Suprapubic skin (tissue), 4 donors: ENCODE results near the gene C17orf58. TPM values are rescaled to one million over a fixed set of nuclear protein-coding genes. Genes with fewer than 3 reads are reported as not detected.

ENCODE experiments used
- DNase-seq, 2 donors: peaks; one replicate each; pipeline ENCODE4 v3.0.0-alpha.2; 2019; ENCODE audit warnings: low spot score in 2 of 2
- H3K27ac ChIP-seq: fragments of 200-600 bp; sonication (generic); one replicate; pipeline ENCODE4 v1.5.1; 2019
- H3K27me3 ChIP-seq: fragments of 200-600 bp; sonication (generic); one replicate; pipeline ENCODE4 v1.5.1; 2019
- H3K36me3 ChIP-seq: fragments of 200-600 bp; sonication (generic); one replicate; pipeline ENCODE4 v1.5.1; 2019
- H3K4me1 ChIP-seq: fragments of 200-600 bp; sonication (generic); one replicate; pipeline ENCODE4 v1.5.1; 2019
- H3K4me3 ChIP-seq: fragments of 200-600 bp; sonication (generic); one replicate; pipeline ENCODE4 v1.5.1; 2019; ENCODE audit warnings: mild to moderate bottlenecking
- H3K9me3 ChIP-seq: fragments of 200-600 bp; sonication (generic); one replicate; pipeline ENCODE4 v1.5.1; 2019
- CTCF ChIP-seq, 2 donors: fragments of 200-600 bp in 1 of 2; fragments of 450-650 bp in 1 of 2; sonication (generic) in 1 of 2; IDR thresholded peaks; one replicate each; pipeline ENCODE4 v1.5.1; 2016 to 2019; ENCODE audit warnings: antibody characterized with exemption in 2 of 2, mild to moderate bottlenecking in 1 of 2, moderate library complexity in 1 of 2
- EP300 ChIP-seq: sonication (generic); formaldehyde crosslinking; IDR thresholded peaks from one replicate; pipeline ENCODE4 v1.6.1; 2017; ENCODE audit warnings: antibody characterized with exemption
- POLR2A ChIP-seq, 2 donors: fragments of 450-650 bp; IDR thresholded peaks; one replicate each; pipeline ENCODE4 v1.6.1; 2017; ENCODE audit warnings: antibody characterized with exemption in 2 of 2, mild to moderate bottlenecking in 2 of 2, moderate library complexity in 2 of 2
- POLR2AphosphoS5 ChIP-seq, 3 donors: sonication (generic); formaldehyde crosslinking; IDR thresholded peaks; one replicate each; pipeline ENCODE4 v1.6.1; 2017; ENCODE audit warnings: antibody characterized with exemption in 3 of 3
- WGBS: methylation state at CpG from one replicate; pipeline ENCODE4 v1.1.5; 2018; 5-methylcytosine and 5-hydroxymethylcytosine counted together
- total RNA-seq, 4 donors: library from RNA; depleted of rRNA; stranded (reverse); fragments of >200 nt; gene quantifications; one replicate each; pipeline ENCODE4 v1.1.0, GENCODE V29; 2016

Gene C17orf58
- total RNA-seq, 4 donors from 2014 or later = 3.4 to 8.0 (median 5.6) TPM

GRCh38 chr17:67947325-67947813 is 48.9 kb downstream of the C17orf58 start:
- no peak for DNase-seq
- WGBS = 97% methylated on average over 5 of the region's 5 CpGs
- H3K36me3 ChIP-seq = peaks cover 89% of the 10 kb centered on the region
- no peaks in the 10 kb centered on the region for H3K27me3 ChIP-seq
- TF ChIP-seq POLR2AphosphoS5 (IDR thresholded peaks at IDR 0.05) (no peak), EP300 (no peak), POLR2A (IDR thresholded peaks at IDR 0.05) (no peak), CTCF (IDR thresholded peaks at IDR 0.05) (no peak)
- H3K4me3 ChIP-seq = no peak overlapping the region
- H3K4me1 ChIP-seq = no peaks in the 10 kb centered on the region
- H3K27ac ChIP-seq = no peak overlapping the region
- no peaks in the 10 kb centered on the region for H3K9me3 ChIP-seq

- Histone ChIP-seq H3K27me3 (no peaks in the 10 kb centered on the region), H3K27ac (no peak overlapping the region), H3K4me3 (no peak overlapping the region), H3K36me3 (peaks cover 94% of the 10 kb centered on the region), H3K9me3 (no peaks in the 10 kb centered on the region), H3K4me1 (no peaks in the 10 kb centered on the region)
- TF ChIP-seq POLR2AphosphoS5 (IDR thresholded peaks at IDR 0.05) (no peak), POLR2A (IDR thresholded peaks at IDR 0.05) (no peak), CTCF (IDR thresholded peaks at IDR 0.05) (no peak), EP300 (no peak)
- DNase-seq = no peak
Measured at GRCh38 chr17:67946513-67946912, 49.8 kb downstream of the C17orf58 start.

GRCh38 chr17:67944035-67944434 is 52.2 kb downstream of the C17orf58 start:
- no peak overlapping the region for H3K4me3 ChIP-seq
- H3K9me3 ChIP-seq = no peaks in the 10 kb centered on the region
- no peak for DNase-seq
- no peaks in the 10 kb centered on the region for H3K4me1 ChIP-seq
- H3K27me3 ChIP-seq = no peaks in the 10 kb centered on the region
- WGBS = 92% methylated on average over 5 of the region's 5 CpGs
- H3K27ac ChIP-seq = no peak overlapping the region
- H3K36me3 ChIP-seq = peaks cover 98% of the 10 kb centered on the region
- TF ChIP-seq POLR2AphosphoS5 (IDR thresholded peaks at IDR 0.05) (no peak), CTCF (IDR thresholded peaks at IDR 0.05) (no peak), EP300 (no peak), POLR2A (IDR thresholded peaks at IDR 0.05) (no peak)

GRCh38 chr17:67942810-67943209 is 53.5 kb downstream of the C17orf58 start:
- Histone ChIP-seq H3K27ac (no peak overlapping the region), H3K9me3 (no peaks in the 10 kb centered on the region), H3K27me3 (no peaks in the 10 kb centered on the region), H3K36me3 (peaks cover 96% of the 10 kb centered on the region), H3K4me1 (no peaks in the 10 kb centered on the region), H3K4me3 (no peak overlapping the region)
- TF ChIP-seq CTCF (IDR thresholded peaks at IDR 0.05) (peak in 1 of 2 donors; percentile 18), POLR2A (IDR thresholded peaks at IDR 0.05) (no peak), POLR2AphosphoS5 (IDR thresholded peaks at IDR 0.05) (no peak)
- WGBS = 92% methylated on average over 3 of the region's 3 CpGs
- no peak for DNase-seq

Other genes with a start within 250 kb of the C17orf58 start
- 100 to 1,000 TPM in 2 of 4 donors, 10 to 100 TPM in 2; 67.6 to 213 (median 102) TPM for gene BPTF, start 171.0 kb downstream of the C17orf58 start, total RNA-seq
- gene KPNA2, start 39.3 kb upstream of the C17orf58 start, total RNA-seq = 10 to 100 TPM in 3 of 4 donors, 1 to 10 TPM in 1; 6.4 to 38.8 (median 26.9) TPM